GM12892 (cell line): ENCODE measurements around the gene HDAC4.

Experiments
- POLR2A ChIP-seq: IDR thresholded peaks from 2 replicates; pipeline ENCODE4 v1.6.1; 2011; ENCODE audit warnings: low read depth, low read length, control low read depth
- TAF1 ChIP-seq: IDR thresholded peaks from 2 replicates; pipeline ENCODE4 v1.6.1; 2011; ENCODE audit warnings: low read depth, mild to moderate bottlenecking, control low read depth, low read length, borderline replicate concordance

DNA sequence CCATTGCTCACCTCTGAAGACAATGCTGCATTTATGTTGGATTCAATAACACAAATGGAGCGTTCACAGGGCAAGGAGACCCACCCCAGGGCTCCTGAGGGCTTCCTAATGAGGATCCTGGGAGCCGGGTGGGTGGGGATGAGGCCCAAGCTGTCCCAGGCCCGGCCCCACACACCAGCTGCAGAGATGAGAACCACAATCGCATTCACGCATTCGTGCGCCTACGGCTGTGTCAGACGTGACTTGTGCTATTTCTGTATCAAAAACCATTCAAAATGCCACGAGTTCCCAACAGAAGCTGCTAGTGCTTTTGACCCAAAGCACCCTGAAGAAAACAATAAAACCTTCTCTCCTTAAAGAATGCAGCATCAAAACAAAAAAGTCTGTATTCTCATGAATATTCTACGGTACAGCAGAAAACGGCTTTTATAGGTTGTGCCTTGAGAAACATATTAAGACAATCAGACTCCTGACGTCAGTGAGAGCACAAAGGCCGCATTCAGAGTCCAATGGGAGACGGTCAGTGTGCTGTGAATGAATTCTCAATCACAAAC lies 205.4 kb downstream of the HDAC4 start:
- TF ChIP-seq POLR2A (no peak), TAF1 (no peak)
